ENCODE measurements around the gene NUDT15. TPM values are rescaled to one million over a fixed set of nuclear protein-coding genes. Genes with fewer than 3 reads are reported as not detected.

Gene NUDT15
- total and polyA plus RNA-seq, 7 donors = 6.6 to 53.4 (median 8.9) TPM

DNA sequence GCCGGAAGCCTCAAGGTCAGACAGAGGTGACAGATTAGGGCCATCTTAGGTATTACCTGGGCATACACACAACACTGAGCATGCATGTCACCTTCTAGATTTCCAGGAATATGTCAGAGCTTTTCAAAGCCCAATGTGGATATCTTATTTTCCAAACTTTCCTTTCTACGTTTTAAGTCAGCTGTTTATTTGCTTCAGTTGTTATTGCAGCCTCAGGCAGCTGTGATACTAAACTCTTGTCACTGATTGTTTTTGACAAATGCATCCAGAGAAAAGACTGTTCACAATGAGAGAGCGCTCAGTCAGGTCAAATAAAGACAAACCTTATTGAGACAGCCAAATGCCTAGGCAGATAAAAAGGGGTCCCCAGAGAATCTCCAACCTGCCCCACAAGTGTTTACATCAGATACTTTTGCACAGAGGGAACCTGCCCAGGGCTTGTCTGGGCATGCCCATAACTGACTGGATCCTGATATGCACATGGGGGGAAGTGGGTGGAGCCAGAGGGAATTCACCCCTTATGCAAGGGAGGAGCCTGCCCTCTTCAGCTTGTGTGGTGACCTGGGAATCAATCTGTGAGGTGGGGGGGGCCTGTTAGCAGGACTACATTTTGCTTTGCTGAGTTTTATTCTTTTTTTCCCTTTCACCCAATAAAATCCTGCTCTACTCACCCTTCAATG is 28.9 kb downstream of the NUDT15 start:
- intact Hi-C loops (cut with DNase I) = no loop called here
- Histone ChIP-seq H3K27ac (no peak overlapping the region), H3K4me3 (no peak overlapping the region), H3K4me1 (no peaks in the 10 kb centered on the region), H3K27me3 (no peaks in the 10 kb centered on the region), H3K9me3 (peaks cover 0 to 6% (median 0%) of the 10 kb centered on the region in 4 donors), H3K36me3 (peaks cover 0 to 52% (median 3%) of the 10 kb centered on the region in 4 donors)
- TF ChIP-seq, protein P1, sequence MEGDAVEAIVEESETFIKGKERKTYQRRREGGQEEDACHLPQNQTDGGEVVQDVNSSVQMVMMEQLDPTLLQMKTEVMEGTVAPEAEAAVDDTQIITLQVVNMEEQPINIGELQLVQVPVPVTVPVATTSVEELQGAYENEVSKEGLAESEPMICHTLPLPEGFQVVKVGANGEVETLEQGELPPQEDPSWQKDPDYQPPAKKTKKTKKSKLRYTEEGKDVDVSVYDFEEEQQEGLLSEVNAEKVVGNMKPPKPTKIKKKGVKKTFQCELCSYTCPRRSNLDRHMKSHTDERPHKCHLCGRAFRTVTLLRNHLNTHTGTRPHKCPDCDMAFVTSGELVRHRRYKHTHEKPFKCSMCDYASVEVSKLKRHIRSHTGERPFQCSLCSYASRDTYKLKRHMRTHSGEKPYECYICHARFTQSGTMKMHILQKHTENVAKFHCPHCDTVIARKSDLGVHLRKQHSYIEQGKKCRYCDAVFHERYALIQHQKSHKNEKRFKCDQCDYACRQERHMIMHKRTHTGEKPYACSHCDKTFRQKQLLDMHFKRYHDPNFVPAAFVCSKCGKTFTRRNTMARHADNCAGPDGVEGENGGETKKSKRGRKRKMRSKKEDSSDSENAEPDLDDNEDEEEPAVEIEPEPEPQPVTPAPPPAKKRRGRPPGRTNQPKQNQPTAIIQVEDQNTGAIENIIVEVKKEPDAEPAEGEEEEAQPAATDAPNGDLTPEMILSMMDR (IDR thresholded peaks at IDR 0.05) = no peak
- TF ChIP-seq EP300 (IDR thresholded peaks at IDR 0.05) (no peak), POLR2AphosphoS5 (IDR thresholded peaks at IDR 0.05) (no peak), POLR2A (IDR thresholded peaks at IDR 0.05) (no peak)
- DNase-seq = no peak
- 97% methylated on average over 3 of the region's 3 CpGs for WGBS, 2 donors

- TF ChIP-seq POLR2AphosphoS5 (IDR thresholded peaks at IDR 0.05) (no peak), POLR2A (IDR thresholded peaks at IDR 0.05) (no peak), EP300 (IDR thresholded peaks at IDR 0.05) (no peak)
- TF ChIP-seq, protein P1 (IDR thresholded peaks at IDR 0.05) = no peak
- no peaks in the 10 kb centered on the region for H3K4me1 ChIP-seq
- no peak overlapping the region for H3K27ac ChIP-seq
- H3K9me3 ChIP-seq = peaks cover 0 to 12% (median 0%) of the 10 kb centered on the region in 4 donors
- H3K4me3 ChIP-seq = no peak overlapping the region
- H3K36me3 ChIP-seq = peaks cover 0 to 68% (median 13%) of the 10 kb centered on the region in 4 donors
- intact Hi-C loops (cut with DNase I) = no loop called here
- H3K27me3 ChIP-seq = no peaks in the 10 kb centered on the region
- no peak for DNase-seq
Measured at GRCh38 chr13:48068036-48068435, 30.5 kb downstream of the NUDT15 start.

- Histone ChIP-seq H3K27me3 (no peaks in the 10 kb centered on the region), H3K9me3 (peaks cover 0 to 12% (median 0%) of the 10 kb centered on the region in 4 donors), H3K27ac (no peak overlapping the region), H3K4me3 (no peak overlapping the region), H3K36me3 (peaks cover 0 to 77% (median 17%) of the 10 kb centered on the region in 4 donors), H3K4me1 (no peaks in the 10 kb centered on the region)
- intact Hi-C loops (cut with DNase I) = no loop called here
- DNase-seq = no peak
- 94 to 98% methylated on average over 2 of the region's 2 CpGs for WGBS, 2 donors
- TF ChIP-seq POLR2A (IDR thresholded peaks at IDR 0.05) (no peak), EP300 (IDR thresholded peaks at IDR 0.05) (no peak)
Measured at GRCh38 chr13:48068952-48069351, 31.4 kb downstream of the NUDT15 start.

DNA sequence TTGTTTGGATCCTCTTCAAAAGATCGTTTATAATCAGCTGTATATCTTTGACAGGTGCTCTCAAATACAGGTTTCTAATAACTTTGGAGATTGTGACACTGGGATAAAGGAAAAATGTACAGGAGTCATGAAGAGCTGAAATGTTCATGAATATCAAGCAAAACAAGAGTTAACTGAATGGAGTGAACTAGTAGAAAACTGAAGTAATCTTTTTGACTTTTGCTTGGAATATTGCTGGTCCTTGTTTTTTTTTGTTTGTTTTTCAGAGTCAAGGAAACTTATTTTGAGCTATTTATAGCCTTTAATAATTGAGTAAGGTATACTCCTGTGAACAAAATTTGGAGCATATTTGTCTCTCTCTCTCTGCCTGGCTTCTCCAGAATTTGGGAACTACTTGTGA is 32.0 kb downstream of the NUDT15 start:
- H3K36me3 ChIP-seq = peaks cover 0 to 83% (median 19%) of the 10 kb centered on the region in 4 donors
- H3K27ac ChIP-seq = no peak overlapping the region
- no peak overlapping the region for H3K4me3 ChIP-seq
- intact Hi-C loops (cut with DNase I) = no loop called here
- WGBS, 2 donors = 99 to 100% methylated on average over 1 of the region's 1 CpG
- H3K9me3 ChIP-seq = peaks cover 0 to 12% (median 0%) of the 10 kb centered on the region in 4 donors
- no peak for TF ChIP-seq POLR2AphosphoS5 (IDR thresholded peaks at IDR 0.05)
- TF ChIP-seq, protein P1 (IDR thresholded peaks at IDR 0.05) = no peak
- no peak for TF ChIP-seq POLR2A (IDR thresholded peaks at IDR 0.05)
- TF ChIP-seq EP300 (IDR thresholded peaks at IDR 0.05) = no peak
- H3K4me1 ChIP-seq = no peaks in the 10 kb centered on the region
- no peaks in the 10 kb centered on the region for H3K27me3 ChIP-seq
- no peak for DNase-seq

- TF ChIP-seq, protein P1 (IDR thresholded peaks at IDR 0.05) = no peak
- TF ChIP-seq POLR2A (IDR thresholded peaks at IDR 0.05) (no peak), EP300 (IDR thresholded peaks at IDR 0.05) (no peak), POLR2AphosphoS5 (IDR thresholded peaks at IDR 0.05) (no peak)
- H3K4me3 ChIP-seq = no peak overlapping the region
- WGBS, 2 donors = 77 to 89% methylated on average over 5 of the region's 5 CpGs
- H3K9me3 ChIP-seq = peaks cover 0 to 12% (median 0%) of the 10 kb centered on the region in 4 donors
- intact Hi-C loops (cut with DNase I) = no loop called here
- H3K27ac ChIP-seq = no peak overlapping the region
- H3K4me1 ChIP-seq = no peaks in the 10 kb centered on the region
- H3K36me3 ChIP-seq = peaks cover 0 to 95% (median 29%) of the 10 kb centered on the region in 4 donors
- H3K27me3 ChIP-seq = no peaks in the 10 kb centered on the region
- DNase-seq = no peak
Measured at GRCh38 chr13:48070942-48071341, 33.4 kb downstream of the NUDT15 start.
